Lower lobe of right lung (tissue), 2 donors: ENCODE results near the gene EXD3. TPM values are rescaled to one million over a fixed set of nuclear protein-coding genes. Genes with fewer than 3 reads are reported as not detected.
A peak's percentile ranks its signal among the peaks of the same experiment; 100 is the strongest.

Experiments
- ATAC-seq, 2 donors: fragments of 200-7000 bp; cut with Tn5 transposase; one replicate each; pipeline ENCODE4 v1.9.1; 2020 to 2022; ENCODE audit warnings: mild to moderate bottlenecking in 2 of 2, moderate library complexity in 2 of 2
- DNase-seq: peaks from one replicate; pipeline ENCODE4 v3.0.0-alpha.2; 2020
- H3K27ac ChIP-seq: fragments of 200-600 bp; one replicate; pipeline ENCODE4 v1.8.0; 2022
- H3K27me3 ChIP-seq: fragments of 200-600 bp; one replicate; pipeline ENCODE4 v1.8.0; 2022; ENCODE audit warnings: low read depth
- H3K36me3 ChIP-seq: fragments of 200-600 bp; one replicate; pipeline ENCODE4 v1.8.0; 2022; ENCODE audit warnings: mild to moderate bottlenecking
- H3K4me1 ChIP-seq: fragments of 200-600 bp; one replicate; pipeline ENCODE4 v1.8.0; 2022
- H3K4me3 ChIP-seq: fragments of 200-600 bp; one replicate; pipeline ENCODE4 v1.8.0; 2022; ENCODE audit warnings: mild to moderate bottlenecking
- H3K9me3 ChIP-seq: fragments of 200-600 bp; one replicate; pipeline ENCODE4 v1.8.0; 2022
- intact Hi-C: fragments of 100-400 bp; cut with DNase I; formaldehyde crosslinking; loops from one replicate; pipeline ENCODE4 v1.11.0; 2022
- total RNA-seq: library from RNA; stranded (reverse); fragmentation: NEBNext Ultra II Directional; extraction: Animal tissue kit (Norgen Biotek cat#: 25700); gene quantifications from one replicate; pipeline ENCODE4 v1.2.1, GENCODE V29; 2021
- TF ChIP-seq, protein P1 (sequence below): fragments of 200-600 bp; IDR thresholded peaks from one replicate; pipeline ENCODE4 v1.8.0; 2022; ENCODE audit warnings: antibody characterized with exemption, mild to moderate bottlenecking
- donor health status: DM: no; HTN: yes; CAD: no; lungs with severe emphysema.

The EXD3 gene
- total RNA-seq, 1 donor from 2014 or later, result 25.2 TPM

DNA sequence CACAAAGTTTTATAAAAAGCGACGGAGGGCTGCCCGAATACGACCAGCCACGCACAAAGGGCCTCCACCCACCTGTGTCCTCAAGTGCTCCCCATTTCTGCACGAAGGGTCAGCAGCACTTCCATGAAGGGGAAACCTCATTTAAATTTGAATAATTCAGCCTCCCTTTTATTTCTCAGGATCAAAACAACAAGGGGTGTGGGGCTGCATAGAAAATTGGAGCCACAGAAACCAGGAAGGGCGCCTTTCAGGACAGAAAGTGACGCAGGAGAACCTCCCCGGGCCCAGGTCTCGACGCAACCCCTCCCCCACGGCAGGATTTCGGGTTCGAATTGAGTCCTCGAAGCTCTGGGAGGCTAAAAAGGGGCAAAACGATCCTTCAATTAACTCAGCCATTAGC lies 123.0 kb downstream of the EXD3 start:
- Histone ChIP-seq H3K36me3 (no peaks in the 10 kb centered on the region), H3K27me3 (peaks cover 45% of the 10 kb centered on the region), H3K4me3 (peak overlapping the region; percentile 63), H3K4me1 (peaks cover 59% of the 10 kb centered on the region), H3K9me3 (no peaks in the 10 kb centered on the region), H3K27ac (peak overlapping the region; percentile 77)
- intact Hi-C loops, result no loop called here
- ATAC-seq (no peak), DNase-seq (no peak)
- TF ChIP-seq, protein P1, sequence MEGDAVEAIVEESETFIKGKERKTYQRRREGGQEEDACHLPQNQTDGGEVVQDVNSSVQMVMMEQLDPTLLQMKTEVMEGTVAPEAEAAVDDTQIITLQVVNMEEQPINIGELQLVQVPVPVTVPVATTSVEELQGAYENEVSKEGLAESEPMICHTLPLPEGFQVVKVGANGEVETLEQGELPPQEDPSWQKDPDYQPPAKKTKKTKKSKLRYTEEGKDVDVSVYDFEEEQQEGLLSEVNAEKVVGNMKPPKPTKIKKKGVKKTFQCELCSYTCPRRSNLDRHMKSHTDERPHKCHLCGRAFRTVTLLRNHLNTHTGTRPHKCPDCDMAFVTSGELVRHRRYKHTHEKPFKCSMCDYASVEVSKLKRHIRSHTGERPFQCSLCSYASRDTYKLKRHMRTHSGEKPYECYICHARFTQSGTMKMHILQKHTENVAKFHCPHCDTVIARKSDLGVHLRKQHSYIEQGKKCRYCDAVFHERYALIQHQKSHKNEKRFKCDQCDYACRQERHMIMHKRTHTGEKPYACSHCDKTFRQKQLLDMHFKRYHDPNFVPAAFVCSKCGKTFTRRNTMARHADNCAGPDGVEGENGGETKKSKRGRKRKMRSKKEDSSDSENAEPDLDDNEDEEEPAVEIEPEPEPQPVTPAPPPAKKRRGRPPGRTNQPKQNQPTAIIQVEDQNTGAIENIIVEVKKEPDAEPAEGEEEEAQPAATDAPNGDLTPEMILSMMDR, result no peak

- peak overlapping the region; percentile 63 for H3K4me3 ChIP-seq
- H3K36me3 ChIP-seq, result no peaks in the 10 kb centered on the region
- no peaks in the 10 kb centered on the region for H3K9me3 ChIP-seq
- peaks cover 55% of the 10 kb centered on the region for H3K4me1 ChIP-seq
- peaks cover 49% of the 10 kb centered on the region for H3K27me3 ChIP-seq
- DNase-seq, result no peak
- TF ChIP-seq, protein P1, result no peak
- intact Hi-C loops, result no loop called here
- peak overlapping the region; percentile 73 for H3K27ac ChIP-seq
- no peak for ATAC-seq
Observed at GRCh38 chr9:137299203-137299565, 123.8 kb downstream of the EXD3 start.

GRCh38 chr9:137298401-137299202 lies 124.4 kb downstream of the EXD3 start:
- TF ChIP-seq, protein P1, result no peak
- H3K4me3 ChIP-seq, result peak overlapping the region; percentile 63
- DNase-seq (no peak), ATAC-seq (no peak)
- peak overlapping the region; percentile 73 for H3K27ac ChIP-seq
- H3K9me3 ChIP-seq, result no peaks in the 10 kb centered on the region
- peaks cover 49% of the 10 kb centered on the region for H3K4me1 ChIP-seq
- intact Hi-C loops, result no loop called here
- no peaks in the 10 kb centered on the region for H3K36me3 ChIP-seq
- H3K27me3 ChIP-seq, result peaks cover 49% of the 10 kb centered on the region

- TF ChIP-seq, protein P1, result no peak
- DNase-seq, result no peak
- intact Hi-C loops, result no loop called here
- H3K27me3 ChIP-seq, result peaks cover 51% of the 10 kb centered on the region
- H3K4me3 ChIP-seq, result peak overlapping the region; percentile 63
- peak overlapping the region; percentile 73 for H3K27ac ChIP-seq
- no peaks in the 10 kb centered on the region for H3K36me3 ChIP-seq
- H3K9me3 ChIP-seq, result no peaks in the 10 kb centered on the region
- H3K4me1 ChIP-seq, result peaks cover 42% of the 10 kb centered on the region
- no peak for ATAC-seq
Observed at GRCh38 chr9:137297966-137298365, 125.0 kb downstream of the EXD3 start.

GRCh38 chr9:137296670-137297664 lies 126.0 kb downstream of the EXD3 start:
- no peaks in the 10 kb centered on the region for H3K36me3 ChIP-seq
- H3K27ac ChIP-seq, result peak overlapping the region; percentile 81
- DNase-seq, result no peak
- no peak for ATAC-seq
- intact Hi-C loops, result no loop called here
- H3K4me3 ChIP-seq, result peak overlapping the region; percentile 51
- TF ChIP-seq, protein P1, result no peak
- no peaks in the 10 kb centered on the region for H3K9me3 ChIP-seq
- H3K27me3 ChIP-seq, result peaks cover 54% of the 10 kb centered on the region
- peaks cover 37% of the 10 kb centered on the region for H3K4me1 ChIP-seq
